Measurements from ENCODE around the gene SMOC1.

The SMOC1 gene

GRCh38 chr14:70050136-70050535, 170.9 kb downstream of the SMOC1 start:
- Histone ChIP-seq H3K79me2 (ENCODE audit: insufficient read depth, low read depth) (no peaks in the 10 kb centered on the region), H3K9ac (no peak overlapping the region), H3K4me3 (IDR thresholded peaks at IDR 0.05; ENCODE audit: insufficient read depth, low read depth, low read length) (no peak overlapping the region), H3K4me1 (ENCODE audit: low read depth, poor library complexity, severe bottlenecking) (no peaks in the 10 kb centered on the region), H4K20me1 (ENCODE audit: insufficient read depth) (no peaks in the 10 kb centered on the region), H3K27ac (no peak overlapping the region), H3K27me3 (ENCODE audit: insufficient read depth, low read depth) (no peaks in the 10 kb centered on the region), H3K4me2 (no peak overlapping the region), H2AFZ (ENCODE audit: low read depth) (no peak overlapping the region), H3K36me3 (ENCODE audit: insufficient read depth) (no peaks in the 10 kb centered on the region)
- TF ChIP-seq CTCF (conservative IDR thresholded peaks at IDR 0.05; ENCODE audit: low read depth, low read length): no peak

- no peaks in the 10 kb centered on the region for H3K36me3 ChIP-seq (ENCODE audit: insufficient read depth)
- H3K4me3 ChIP-seq (IDR thresholded peaks at IDR 0.05; ENCODE audit: insufficient read depth, low read depth, low read length): no peak overlapping the region
- no peak for TF ChIP-seq CTCF (conservative IDR thresholded peaks at IDR 0.05; ENCODE audit: low read depth, low read length)
- no peaks in the 10 kb centered on the region for H3K27me3 ChIP-seq (ENCODE audit: insufficient read depth, low read depth)
- no peaks in the 10 kb centered on the region for H4K20me1 ChIP-seq (ENCODE audit: insufficient read depth)
- no peaks in the 10 kb centered on the region for H3K4me1 ChIP-seq (ENCODE audit: low read depth, poor library complexity, severe bottlenecking)
- H3K27ac ChIP-seq: no peak overlapping the region
- no peak overlapping the region for H2AFZ ChIP-seq (ENCODE audit: low read depth)
- H3K4me2 ChIP-seq: no peak overlapping the region
- H3K79me2 ChIP-seq (ENCODE audit: insufficient read depth, low read depth): no peaks in the 10 kb centered on the region
- no peak overlapping the region for H3K9ac ChIP-seq
Observed at GRCh38 chr14:70052990-70053389, 173.8 kb downstream of the SMOC1 start.

- no peak overlapping the region for H3K4me2 ChIP-seq
- no peak overlapping the region for H2AFZ ChIP-seq (ENCODE audit: low read depth)
- no peaks in the 10 kb centered on the region for H3K27me3 ChIP-seq (ENCODE audit: insufficient read depth, low read depth)
- no peaks in the 10 kb centered on the region for H3K4me1 ChIP-seq (ENCODE audit: low read depth, poor library complexity, severe bottlenecking)
- no peaks in the 10 kb centered on the region for H4K20me1 ChIP-seq (ENCODE audit: insufficient read depth)
- no peaks in the 10 kb centered on the region for H3K79me2 ChIP-seq (ENCODE audit: insufficient read depth, low read depth)
- no peaks in the 10 kb centered on the region for H3K36me3 ChIP-seq (ENCODE audit: insufficient read depth)
- H3K4me3 ChIP-seq (IDR thresholded peaks at IDR 0.05; ENCODE audit: insufficient read depth, low read depth, low read length): no peak overlapping the region
- H3K27ac ChIP-seq: no peak overlapping the region
- H3K9ac ChIP-seq: no peak overlapping the region
- TF ChIP-seq CTCF (conservative IDR thresholded peaks at IDR 0.05; ENCODE audit: low read depth, low read length): no peak
Observed at GRCh38 chr14:70057519-70058136, 178.4 kb downstream of the SMOC1 start.

- Histone ChIP-seq H4K20me1 (ENCODE audit: insufficient read depth) (no peaks in the 10 kb centered on the region), H3K4me1 (ENCODE audit: low read depth, poor library complexity, severe bottlenecking) (no peaks in the 10 kb centered on the region), H3K4me3 (IDR thresholded peaks at IDR 0.05; ENCODE audit: insufficient read depth, low read depth, low read length) (no peak overlapping the region), H3K79me2 (ENCODE audit: insufficient read depth, low read depth) (no peaks in the 10 kb centered on the region), H3K9ac (no peak overlapping the region), H3K36me3 (ENCODE audit: insufficient read depth) (no peaks in the 10 kb centered on the region), H3K27me3 (ENCODE audit: insufficient read depth, low read depth) (no peaks in the 10 kb centered on the region), H2AFZ (ENCODE audit: low read depth) (no peak overlapping the region), H3K27ac (no peak overlapping the region), H3K4me2 (no peak overlapping the region)
- TF ChIP-seq CTCF (conservative IDR thresholded peaks at IDR 0.05; ENCODE audit: low read depth, low read length): no peak
Observed at GRCh38 chr14:70059545-70059944, 180.3 kb downstream of the SMOC1 start.
